HG03045 (cell line): ENCODE results near the gene NACC1.

Experiments
- ATAC-seq: cut with Tn5 transposase; IDR thresholded peaks from one replicate; pipeline ENCODE4 v1.9.1; 2021; ENCODE audit warnings: mild to moderate bottlenecking, moderate library complexity; ENCODE audit not compliant: unreplicated experiment

Gene NACC1

GRCh38 chr19:13117772-13118423 lies at the start of gene NACC1:
Gene NACC1 (plus strand): TSS chr19:13118264. CDS start chr19:13135208, 16,944 bp downstream.
- ATAC-seq, result peak; percentile 67

GRCh38 chr19:13069415-13070359 lies 48.4 kb upstream of the NACC1 start:
- ATAC-seq, result no peak

- no peak for ATAC-seq
These were observed 47.5 kb upstream of the NACC1 start for GRCh38 chr19:13070425-13071140.

GRCh38 chr19:13071444-13072187 lies 46.4 kb upstream of the NACC1 start:
- no peak for ATAC-seq

GRCh38 chr19:13072188-13072908 lies 45.7 kb upstream of the NACC1 start:
- ATAC-seq, result no peak

GRCh38 chr19:13073263-13073662 lies 44.8 kb upstream of the NACC1 start:
- ATAC-seq, result no peak

GRCh38 chr19:13074378-13074777 lies 43.7 kb upstream of the NACC1 start:
- no peak for ATAC-seq

- ATAC-seq, result no peak
These were observed 41.7 kb upstream of the NACC1 start for GRCh38 chr19:13076320-13076719.

- no peak for ATAC-seq
These were observed 41.3 kb upstream of the NACC1 start for GRCh38 chr19:13076787-13077186.

GRCh38 chr19:13077240-13077639 lies 40.8 kb upstream of the NACC1 start:
- ATAC-seq, result no peak

GRCh38 chr19:13078381-13078780 lies 39.7 kb upstream of the NACC1 start:
- no peak for ATAC-seq

- no peak for ATAC-seq
These were observed 39.0 kb upstream of the NACC1 start for GRCh38 chr19:13078897-13079541.

GRCh38 chr19:13079542-13079986 lies 38.5 kb upstream of the NACC1 start:
- no peak for ATAC-seq

- ATAC-seq, result no peak
These were observed 35.7 kb upstream of the NACC1 start for GRCh38 chr19:13082192-13083007.

GRCh38 chr19:13083008-13083404 lies 35.1 kb upstream of the NACC1 start:
- no peak for ATAC-seq

GRCh38 chr19:13083627-13084026 lies 34.4 kb upstream of the NACC1 start:
- ATAC-seq, result no peak

GRCh38 chr19:13085666-13086065 lies 32.4 kb upstream of the NACC1 start:
- no peak for ATAC-seq

- no peak for ATAC-seq
These were observed 31.7 kb upstream of the NACC1 start for GRCh38 chr19:13086341-13086740.

- ATAC-seq, result no peak
These were observed 30.8 kb upstream of the NACC1 start for GRCh38 chr19:13087295-13087694.
